OCI-LY3 (cell line): ENCODE measurements around the gene MYBPC3.

Experiments
- H2AFZ ChIP-seq: fragments of 200-600, 300-600 bp; shearing (Covaris generic); 2 replicates; pipeline ENCODE4 v1.6.0; 2014; ENCODE audit warnings: antibody characterized with exemption, low read depth, low read length
- H3K27ac ChIP-seq: fragments of 200-600, 300-600 bp; sonication (generic); 2 replicates; pipeline ENCODE4 v1.5.1; 2014; ENCODE audit warnings: mild to moderate bottlenecking, low read length, moderate library complexity, mixed read lengths
- H3K27me3 ChIP-seq: fragments of 200-600, 300-600 bp; sonication (generic); 2 replicates; pipeline ENCODE4 v1.6.1; 2014; ENCODE audit warnings: low read depth, low read length, mixed read lengths
- H3K36me3 ChIP-seq: fragments of 200-600, 300-600 bp; sonication (generic); replicated peaks from 2 replicates; pipeline ENCODE3; 2014; ENCODE audit warnings: low read depth, low read length, mixed read lengths
- H3K4me1 ChIP-seq: fragments of 300-600, 200-600 bp; sonication (generic); 2 replicates; pipeline ENCODE4 v1.6.1; 2014; ENCODE audit warnings: low read length, mixed read lengths
- H3K4me2 ChIP-seq: fragments of 200-600, 300-600 bp; sonication (generic); 2 replicates; pipeline ENCODE4 v1.6.1; 2014; ENCODE audit warnings: low read length, mixed read lengths
- H3K4me3 ChIP-seq: fragments of 300-600, 200-600 bp; sonication (generic); 2 replicates; pipeline ENCODE4 v1.5.1; 2014; ENCODE audit warnings: antibody characterized with exemption, mild to moderate bottlenecking, low read length, moderate library complexity
- H3K79me2 ChIP-seq: fragments of 300-600, 200-600 bp; shearing (Covaris generic); 2 replicates; pipeline ENCODE4 v1.6.1; 2014; ENCODE audit warnings: mild to moderate bottlenecking, low read length, mixed read lengths
- H3K9ac ChIP-seq: fragments of 300-600, 200-600 bp; shearing (Covaris generic); 2 replicates; pipeline ENCODE4 v1.6.0; 2014; ENCODE audit warnings: mild to moderate bottlenecking, low read length, moderate library complexity
- H3K9me3 ChIP-seq: fragments of 200-600, 300-600 bp; shearing (Covaris generic); 2 replicates; pipeline ENCODE4 v1.6.1; 2014; ENCODE audit warnings: low read length, mixed read lengths; ENCODE audit not compliant: insufficient read depth
- H4K20me1 ChIP-seq: fragments of 200-600, 300-600 bp; sonication (generic); 2 replicates; pipeline ENCODE4 v1.6.1; 2016; ENCODE audit warnings: low read length, mixed read lengths; ENCODE audit not compliant: insufficient read depth
- CTCF ChIP-seq: fragments of 200-600, 300-600 bp; sonication (generic); IDR thresholded peaks from 2 replicates; pipeline ENCODE4 v1.5.1; 2014; ENCODE audit warnings: antibody characterized with exemption, low read length, low read depth
- EZH2phosphoT487 ChIP-seq: fragments of 200-600 bp; shearing (Covaris generic); IDR thresholded peaks from 2 replicates; pipeline ENCODE4 v1.6.1; 2018; ENCODE audit warnings: antibody characterized with exemption, mixed run types, low read depth

MYBPC3 gene

GRCh38 chr11:47375020-47375419 is 22.5 kb upstream of the MYBPC3 start:
- TF ChIP-seq CTCF = no peak
- TF ChIP-seq EZH2phosphoT487 = no peak
- Histone ChIP-seq H3K4me3 (no peak overlapping the region), H3K36me3 (peaks cover 9% of the 10 kb centered on the region), H3K27me3 (no peaks in the 10 kb centered on the region), H3K9me3 (no peaks in the 10 kb centered on the region), H3K4me1 (peaks cover 22% of the 10 kb centered on the region), H3K4me2 (no peak overlapping the region), H3K79me2 (peaks cover 32% of the 10 kb centered on the region), H2AFZ (no peak overlapping the region), H3K27ac (no peak overlapping the region), H3K9ac (no peak overlapping the region), H4K20me1 (no peaks in the 10 kb centered on the region)

GRCh38 chr11:47374720-47375019 is 22.2 kb upstream of the MYBPC3 start:
- no peak overlapping the region for H3K4me2 ChIP-seq
- H4K20me1 ChIP-seq = no peaks in the 10 kb centered on the region
- peaks cover 22% of the 10 kb centered on the region for H3K4me1 ChIP-seq

DNA sequence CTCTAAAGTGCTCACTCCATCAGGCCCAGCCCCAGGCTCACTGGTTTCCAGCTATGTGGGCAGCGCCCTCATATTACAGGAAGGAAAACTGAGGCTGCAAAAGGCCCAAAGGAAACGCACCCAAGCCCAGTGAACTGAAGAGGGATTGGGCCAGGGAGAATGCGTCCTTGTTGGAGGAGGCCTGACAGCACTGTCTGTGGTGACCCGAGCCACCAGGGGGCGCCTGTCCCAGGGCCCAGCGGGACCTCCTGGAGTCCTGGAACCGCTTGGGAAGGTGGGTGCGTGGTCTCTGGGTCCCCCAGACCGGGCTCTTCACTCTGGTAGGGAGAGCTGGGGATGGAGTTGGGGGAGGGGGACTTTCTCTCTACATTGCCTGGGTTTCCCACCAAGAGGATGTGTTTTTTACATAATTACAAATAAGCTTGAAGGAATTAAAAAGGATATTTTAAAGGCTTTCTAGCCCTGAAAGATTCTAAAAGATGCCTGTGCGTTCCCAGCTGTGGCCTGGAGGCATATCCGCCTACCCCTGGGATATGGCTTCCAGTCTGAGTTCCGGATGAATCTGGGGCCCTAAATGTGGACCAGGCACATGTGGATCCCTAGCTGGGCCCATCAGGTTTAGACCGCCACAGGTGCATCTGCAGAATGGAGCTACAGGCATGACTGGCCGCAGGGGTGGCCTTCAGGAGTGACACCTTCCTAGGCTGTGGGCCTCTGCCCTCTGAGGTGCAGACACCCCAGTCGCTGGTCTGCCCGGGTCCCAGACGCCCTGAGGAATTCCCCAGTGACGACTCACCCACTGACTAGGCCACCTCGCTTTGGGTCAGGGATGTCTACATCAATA is 21.6 kb upstream of the MYBPC3 start:
- Histone ChIP-seq H3K27ac (peak overlapping the region; percentile 20; the same call in 1 of the 2 replicates), H3K9me3 (no peaks in the 10 kb centered on the region), H3K4me2 (no peak overlapping the region), H3K79me2 (peaks cover 32% of the 10 kb centered on the region), H4K20me1 (no peaks in the 10 kb centered on the region), H2AFZ (no peak overlapping the region), H3K36me3 (peaks cover 9% of the 10 kb centered on the region), H3K4me1 (peaks cover 20% of the 10 kb centered on the region), H3K9ac (no peak overlapping the region), H3K4me3 (no peak overlapping the region), H3K27me3 (no peaks in the 10 kb centered on the region)
- TF ChIP-seq EZH2phosphoT487 (no peak), CTCF (peak; percentile 92)

More at GRCh38 chr11:47374720-47375019, 22.2 kb upstream of the MYBPC3 start:
- H3K27ac ChIP-seq = no peak overlapping the region
- TF ChIP-seq EZH2phosphoT487 (no peak), CTCF (no peak)
- no peaks in the 10 kb centered on the region for H3K27me3 ChIP-seq
- peaks cover 32% of the 10 kb centered on the region for H3K79me2 ChIP-seq
- H3K9me3 ChIP-seq = no peaks in the 10 kb centered on the region
- H3K36me3 ChIP-seq = peaks cover 9% of the 10 kb centered on the region
- no peak overlapping the region for H2AFZ ChIP-seq
- H3K9ac ChIP-seq = no peak overlapping the region
- no peak overlapping the region for H3K4me3 ChIP-seq

DNA sequence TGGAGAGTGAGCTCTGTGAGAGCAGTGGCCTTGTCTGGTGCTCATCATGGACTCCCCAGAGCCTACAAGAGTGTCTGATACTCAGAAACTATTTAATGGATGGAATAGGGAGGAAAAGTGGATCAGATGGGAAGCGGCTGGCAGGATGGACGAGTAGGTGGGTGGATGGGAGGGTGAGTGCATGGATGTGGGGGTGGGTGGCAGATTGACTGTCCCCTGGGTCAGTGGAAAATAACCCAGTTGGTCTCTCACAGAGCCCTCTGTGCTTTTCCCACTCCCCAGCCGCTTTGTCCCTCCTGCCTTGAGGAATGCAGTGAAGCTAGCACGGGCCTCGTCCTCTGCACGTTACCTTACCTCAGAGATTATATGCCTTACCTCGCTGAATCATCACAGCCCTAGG is 19.9 kb upstream of the MYBPC3 start:
- no peak overlapping the region for H3K9ac ChIP-seq
- no peak overlapping the region for H3K4me2 ChIP-seq
- no peaks in the 10 kb centered on the region for H4K20me1 ChIP-seq
- no peak overlapping the region for H2AFZ ChIP-seq
- peaks cover 14% of the 10 kb centered on the region for H3K4me1 ChIP-seq
- H3K9me3 ChIP-seq = no peaks in the 10 kb centered on the region
- no peak for TF ChIP-seq CTCF
- no peak for TF ChIP-seq EZH2phosphoT487
- peaks cover 17% of the 10 kb centered on the region for H3K79me2 ChIP-seq
- H3K4me3 ChIP-seq = no peak overlapping the region
- no peak overlapping the region for H3K27ac ChIP-seq
- peaks cover 13% of the 10 kb centered on the region for H3K36me3 ChIP-seq
- H3K27me3 ChIP-seq = no peaks in the 10 kb centered on the region
